Breast epithelium (tissue), 4 donors: ENCODE data around the gene TFE3. TPM values are rescaled to one million over a fixed set of nuclear protein-coding genes. Genes with fewer than 3 reads are reported as not detected.

Experiments
- DNase-seq, 2 donors: peaks; one replicate each; pipeline ENCODE4 v3.0.0-alpha.2; 2019; ENCODE audit warnings: low spot score in 2 of 2
- H3K27ac ChIP-seq, 2 donors: fragments of 200-600 bp; sonication (generic) in 1 of 2; one replicate each; pipeline ENCODE4 v1.5.1; 2016 to 2019; ENCODE audit warnings: mild to moderate bottlenecking in 1 of 2
- H3K27me3 ChIP-seq, 2 donors: fragments of 200-600 bp; sonication (generic) in 1 of 2; one replicate each; pipeline versions ENCODE4 v1.5.1 to v1.6.0; 2017 to 2019; ENCODE audit warnings: control low read depth in 1 of 2, mild to moderate bottlenecking in 1 of 2
- H3K36me3 ChIP-seq: fragments of 200-600 bp; one replicate; pipeline ENCODE4 v1.5.1; 2019
- H3K4me1 ChIP-seq, 2 donors: fragments of 200-600 bp; sonication (generic); one replicate each; pipeline ENCODE4 v1.5.1; 2016 to 2019; ENCODE audit warnings: control low read depth in 1 of 2
- H3K4me3 ChIP-seq, 3 donors: fragments of 200-600 bp; sonication (generic); 1 replicate in 2 of 3; 2 replicates in 1 of 3; pipeline ENCODE4 v1.5.1; 2016 to 2019; ENCODE audit warnings: mild to moderate bottlenecking in 3 of 3, moderate library complexity in 2 of 3
- H3K9me3 ChIP-seq, 2 donors: fragments of 200-600 bp; sonication (generic) in 1 of 2; one replicate each; pipeline ENCODE4 v1.5.1; 2016 to 2019; ENCODE audit warnings: control low read depth in 1 of 2
- CTCF ChIP-seq, 3 donors: fragments of 450-650 bp; IDR thresholded peaks; one replicate each; pipeline ENCODE4 v1.5.1; 2016 to 2017; ENCODE audit warnings: antibody characterized with exemption in 3 of 3, mild to moderate bottlenecking in 3 of 3, moderate library complexity in 3 of 3
- POLR2A ChIP-seq: fragments of 450-650 bp; IDR thresholded peaks from one replicate; pipeline ENCODE4 v1.6.1; 2016; ENCODE audit warnings: antibody characterized with exemption, mild to moderate bottlenecking, moderate library complexity
- POLR2AphosphoS5 ChIP-seq, 3 donors: sonication (generic); formaldehyde crosslinking; IDR thresholded peaks; one replicate each; pipeline ENCODE4 v1.6.1; 2017; ENCODE audit warnings: antibody characterized with exemption in 3 of 3
- intact Hi-C: fragments of 100-400 bp; cut with DNase I; formaldehyde crosslinking; loops from one replicate; pipeline ENCODE4 v1.15.1; 2023; ENCODE audit warnings: low total_unique reads
- total RNA-seq, 3 donors: library from RNA; depleted of rRNA; stranded (reverse); fragments of >200 nt; gene quantifications; one replicate each; pipeline ENCODE4 v1.1.0, GENCODE V29; 2016

TFE3 gene
- total RNA-seq, 3 donors from 2014 or later: 44.1 to 93.3 (median 52.1) TPM

- Histone ChIP-seq H3K4me1 (no peaks in the 10 kb centered on the region), H3K4me3 (no peak overlapping the region), H3K36me3 (no peaks in the 10 kb centered on the region), H3K9me3 (no peaks in the 10 kb centered on the region), H3K27ac (no peak overlapping the region), H3K27me3 (peaks cover 0 to 13% of the 10 kb centered on the region in 2 donors)
- no peak for DNase-seq
- TF ChIP-seq POLR2AphosphoS5 (IDR thresholded peaks at IDR 0.05) (no peak), CTCF (IDR thresholded peaks at IDR 0.05) (no peak), POLR2A (no peak)
- intact Hi-C loops: no loop called here
These were observed 34.8 kb upstream of the TFE3 start for GRCh38 chrX:49077941-49078340.

- peaks cover 0 to 20% of the 10 kb centered on the region in 2 donors for H3K27me3 ChIP-seq
- H3K36me3 ChIP-seq: no peaks in the 10 kb centered on the region
- H3K27ac ChIP-seq: no peak overlapping the region
- H3K4me1 ChIP-seq: no peaks in the 10 kb centered on the region
- intact Hi-C loops: no loop called here
- no peaks in the 10 kb centered on the region for H3K9me3 ChIP-seq
- H3K4me3 ChIP-seq: no peak overlapping the region
- DNase-seq: no peak
- TF ChIP-seq POLR2A: no peak
- no peak for TF ChIP-seq CTCF (IDR thresholded peaks at IDR 0.05)
- TF ChIP-seq POLR2AphosphoS5 (IDR thresholded peaks at IDR 0.05): no peak
These were observed 32.2 kb upstream of the TFE3 start for GRCh38 chrX:49075347-49075746.

GRCh38 chrX:49073601-49074575 lies 30.7 kb upstream of the TFE3 start, which contains the start of gene PRAF2:
TSS of gene PRAF2 (minus strand) at chrX:49074002. CDS start at chrX:49073987, 15 bp downstream.
- intact Hi-C loops: no loop called here
- H3K4me1 ChIP-seq: no peaks in the 10 kb centered on the region

GRCh38 chrX:49072712-49073095 lies 29.5 kb upstream of the TFE3 start:
- Histone ChIP-seq H3K27ac (peak overlapping the region; percentile 16 to 29), H3K9me3 (no peaks in the 10 kb centered on the region), H3K4me3 (peak overlapping the region; percentile 46 to 72 (median 56)), H3K27me3 (peaks cover 0 to 20% of the 10 kb centered on the region in 2 donors), H3K36me3 (no peaks in the 10 kb centered on the region), H3K4me1 (no peaks in the 10 kb centered on the region)
- TF ChIP-seq CTCF (IDR thresholded peaks at IDR 0.05) (no peak), POLR2A (no peak), POLR2AphosphoS5 (IDR thresholded peaks at IDR 0.05) (no peak)
- intact Hi-C loops: no loop called here
- no peak for DNase-seq

More at GRCh38 chrX:49073601-49074575, 30.7 kb upstream of the TFE3 start, which contains the start of gene PRAF2:
- no peaks in the 10 kb centered on the region for H3K9me3 ChIP-seq
- peak within 1 kb of the TSS; percentile 46 to 72 (median 56) for H3K4me3 ChIP-seq
- no peak for TF ChIP-seq POLR2A
- TF ChIP-seq POLR2AphosphoS5 (IDR thresholded peaks at IDR 0.05): peak; percentile 57 to 78 (median 69)
- no peak for TF ChIP-seq CTCF (IDR thresholded peaks at IDR 0.05)
- peak within 1 kb of the TSS; percentile 50 to 78 for H3K27ac ChIP-seq
- peak; percentile 89 to 91 for DNase-seq
- peaks cover 0 to 20% of the 10 kb centered on the region in 2 donors for H3K27me3 ChIP-seq
- H3K36me3 ChIP-seq: no peaks in the 10 kb centered on the region
